ENCODE data around the gene AKR1C3.

Gene AKR1C3

GRCh38 chr10:5142199-5142598, 48.0 kb downstream of the AKR1C3 start:
- no peak for DNase-seq

- no peak for DNase-seq
These were observed 48.9 kb downstream of the AKR1C3 start for GRCh38 chr10:5143137-5143536.

GRCh38 chr10:5146920-5147254, 52.7 kb downstream of the AKR1C3 start:
- no peak for DNase-seq

- no peak for DNase-seq
These were observed 53.2 kb downstream of the AKR1C3 start for GRCh38 chr10:5147255-5147980.

- DNase-seq: no peak
These were observed 53.9 kb downstream of the AKR1C3 start for GRCh38 chr10:5147981-5148677.

GRCh38 chr10:5148678-5149032, 54.4 kb downstream of the AKR1C3 start:
- no peak for DNase-seq

- no peak for DNase-seq
These were observed 56.9 kb downstream of the AKR1C3 start for GRCh38 chr10:5151076-5151475.

GRCh38 chr10:5155951-5156350, 61.7 kb downstream of the AKR1C3 start:
- no peak for DNase-seq

Data from T-helper 1 cell (primary cell).